GM18517 (cell line): ENCODE results near the gene TAF1B.
"Not testable (repeated sequence)": the region's sequence is repeated elsewhere in the genome, so short reads cannot be mapped to it uniquely, and the experiment has no call there.

Source experiments
- ATAC-seq: cut with Tn5 transposase; IDR thresholded peaks from one replicate; pipeline ENCODE4 v1.9.1; 2021; ENCODE audit warnings: mild to moderate bottlenecking, moderate library complexity; ENCODE audit not compliant: unreplicated experiment

The TAF1B gene

DNA sequence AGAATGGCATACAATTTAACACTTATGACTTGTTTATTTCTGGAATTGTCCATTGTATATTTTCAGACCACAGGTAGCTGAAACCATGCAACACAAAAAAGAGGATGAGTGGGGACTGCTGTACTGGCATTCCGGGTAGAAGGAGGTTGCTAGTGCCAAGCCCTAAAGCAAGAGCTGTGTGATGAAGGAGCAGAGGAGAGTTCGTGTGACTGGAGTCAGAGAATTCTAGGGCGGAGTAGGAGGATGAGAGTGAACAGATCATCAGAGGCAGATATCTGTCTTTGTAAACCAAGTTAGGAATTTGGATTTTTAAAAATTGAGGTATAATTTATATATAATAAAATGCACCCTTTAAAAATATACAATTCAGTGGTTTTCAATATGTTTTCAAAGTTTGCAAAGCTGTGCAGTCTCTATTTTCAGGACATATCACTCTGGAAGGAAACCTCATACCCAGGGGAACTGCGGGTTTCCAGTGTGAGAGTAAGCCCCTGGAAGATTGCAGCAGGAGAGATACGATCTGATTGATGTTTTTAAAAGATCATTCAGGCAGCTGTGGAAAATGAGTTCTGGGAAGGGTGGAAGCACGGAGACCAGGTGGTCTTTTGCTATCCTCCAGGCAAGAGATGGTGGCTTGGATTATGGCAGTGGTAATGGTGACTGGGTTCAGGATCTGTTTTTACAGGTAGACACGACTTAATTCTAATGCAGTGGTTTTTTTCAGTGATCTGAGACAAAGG, 36.4 kb downstream of the TAF1B start:
- ATAC-seq: no peak

DNA sequence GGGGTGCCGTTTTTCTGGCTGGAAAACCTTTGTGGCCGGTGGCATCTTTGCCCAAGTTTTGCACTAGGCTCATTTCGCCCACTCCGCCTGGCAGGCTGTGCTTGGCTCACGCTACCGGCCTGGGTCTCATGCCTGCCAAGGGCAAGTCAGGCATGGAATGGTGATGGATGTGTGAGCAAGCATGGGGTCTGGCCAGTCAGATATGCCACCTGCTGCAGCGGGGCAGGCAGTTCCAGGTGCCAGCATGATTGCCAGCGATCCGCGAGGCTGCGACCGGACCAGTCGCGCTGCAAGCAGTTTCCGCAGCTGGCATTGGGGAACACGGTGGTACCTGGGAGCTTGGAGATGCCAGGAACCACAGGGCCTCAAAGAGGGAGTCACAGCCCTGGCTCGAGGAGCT, 40.6 kb downstream of the TAF1B start:
- ATAC-seq: no peak

DNA sequence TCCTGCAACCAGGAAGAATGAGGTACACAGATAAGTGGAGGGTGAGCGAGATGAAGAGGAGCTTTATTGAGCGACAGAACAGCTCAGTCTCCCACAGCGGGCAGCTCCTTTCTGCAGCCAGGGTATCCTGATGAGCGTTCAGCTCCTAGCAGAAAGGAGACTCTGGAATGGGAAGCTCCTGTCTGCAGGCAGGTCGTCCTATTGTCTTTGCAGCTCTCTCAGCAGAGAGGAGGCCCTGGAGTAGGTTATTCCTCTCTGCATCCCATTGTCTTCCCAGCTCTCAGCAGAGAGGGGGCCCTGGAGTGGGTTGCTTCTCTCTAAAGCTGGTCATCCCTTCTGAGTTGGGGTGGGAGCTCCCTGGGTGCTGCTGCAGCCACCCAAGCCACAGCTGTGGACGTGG, 41.2 kb downstream of the TAF1B start:
- no peak for ATAC-seq

DNA sequence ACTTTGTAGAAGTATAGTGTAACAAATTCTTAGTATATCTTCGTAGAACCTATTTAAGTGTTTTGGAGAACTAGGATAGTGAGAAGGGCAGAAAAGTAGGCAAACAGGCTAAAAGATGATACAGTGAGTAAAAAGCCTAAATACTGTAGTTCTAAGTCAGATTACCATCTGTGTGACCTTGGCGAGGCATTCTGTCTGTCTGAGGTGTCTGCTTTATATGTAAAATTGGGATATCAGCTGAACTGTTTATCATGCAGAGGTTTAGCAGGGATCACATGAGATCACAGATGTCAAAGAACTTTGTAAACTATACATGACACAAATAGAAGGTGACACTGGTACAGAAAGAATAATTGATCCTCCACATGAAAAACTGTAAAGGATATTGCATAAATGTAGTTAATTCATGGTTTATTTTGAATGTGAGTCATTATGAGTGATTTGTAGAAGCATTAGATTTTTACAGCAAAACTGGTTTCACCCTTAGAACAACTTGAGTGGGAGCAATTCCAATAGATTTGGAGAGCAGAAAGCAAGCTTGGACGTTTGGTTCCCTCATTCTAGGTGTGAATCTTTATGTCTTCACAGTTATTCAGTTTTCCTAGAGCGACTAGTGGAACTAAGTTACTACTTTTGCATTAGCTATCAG, 41.9 kb downstream of the TAF1B start:
- ATAC-seq: no peak

DNA sequence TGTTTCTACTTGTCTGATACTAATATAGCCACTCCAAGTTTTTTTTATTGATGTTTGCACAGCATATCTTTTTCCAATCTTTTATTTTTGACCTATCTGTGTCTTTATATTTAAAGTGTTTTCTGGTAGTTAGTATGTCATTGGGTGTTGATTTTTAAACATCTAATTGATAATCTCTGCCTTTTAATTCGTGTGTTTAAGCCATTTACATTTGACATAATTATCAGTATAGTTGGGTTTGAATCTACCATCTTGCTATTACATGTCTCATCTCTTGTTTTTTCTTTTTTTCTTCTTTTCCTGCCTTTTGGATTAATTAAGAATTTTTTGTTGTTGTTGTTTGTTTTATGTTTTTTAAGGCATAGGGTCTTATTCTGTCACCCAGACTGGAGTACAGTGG, 44.2 kb downstream of the TAF1B start:
- no peak for ATAC-seq

DNA sequence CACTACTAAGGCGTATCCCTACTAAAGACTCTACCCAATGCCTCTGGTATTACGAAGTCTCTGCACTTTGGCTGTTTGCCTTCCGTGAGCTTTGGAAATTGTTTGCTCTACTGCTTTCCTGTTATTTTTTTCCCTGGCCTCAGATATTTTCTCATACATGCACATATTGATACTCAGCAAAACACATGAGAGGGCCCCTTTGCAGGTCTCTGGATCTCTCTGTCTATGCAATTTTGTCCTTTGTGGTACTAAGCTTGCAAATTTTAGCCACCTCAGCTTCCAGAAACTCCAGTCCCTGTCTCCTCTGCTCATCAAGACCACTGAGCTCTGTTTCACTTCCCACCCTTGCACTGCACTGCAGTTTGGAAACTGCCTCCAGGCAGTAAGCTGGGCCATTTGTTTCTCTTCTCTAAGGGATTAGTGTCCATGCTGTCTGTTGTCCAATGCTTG, 46.6 kb downstream of the TAF1B start:
- no peak for ATAC-seq

DNA sequence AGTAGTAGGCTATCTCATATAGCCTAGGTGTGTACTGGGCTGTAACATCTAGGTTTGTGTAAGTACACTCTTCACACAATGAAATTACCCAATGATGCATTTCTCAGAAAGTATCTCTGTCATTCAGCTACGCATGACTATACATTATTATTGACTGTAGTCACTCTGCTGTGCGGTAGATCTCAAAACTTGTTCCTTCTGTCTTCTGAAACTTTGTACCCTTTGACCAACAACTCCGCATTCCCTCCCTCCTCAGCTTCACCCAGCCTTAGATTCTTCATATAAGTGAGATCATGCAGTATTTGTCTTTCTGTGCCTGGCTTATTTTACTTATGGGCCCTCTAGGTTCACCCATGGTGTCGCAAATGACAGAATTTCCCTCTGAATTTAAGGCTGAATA, 49.0 kb downstream of the TAF1B start:
- no peak for ATAC-seq

DNA sequence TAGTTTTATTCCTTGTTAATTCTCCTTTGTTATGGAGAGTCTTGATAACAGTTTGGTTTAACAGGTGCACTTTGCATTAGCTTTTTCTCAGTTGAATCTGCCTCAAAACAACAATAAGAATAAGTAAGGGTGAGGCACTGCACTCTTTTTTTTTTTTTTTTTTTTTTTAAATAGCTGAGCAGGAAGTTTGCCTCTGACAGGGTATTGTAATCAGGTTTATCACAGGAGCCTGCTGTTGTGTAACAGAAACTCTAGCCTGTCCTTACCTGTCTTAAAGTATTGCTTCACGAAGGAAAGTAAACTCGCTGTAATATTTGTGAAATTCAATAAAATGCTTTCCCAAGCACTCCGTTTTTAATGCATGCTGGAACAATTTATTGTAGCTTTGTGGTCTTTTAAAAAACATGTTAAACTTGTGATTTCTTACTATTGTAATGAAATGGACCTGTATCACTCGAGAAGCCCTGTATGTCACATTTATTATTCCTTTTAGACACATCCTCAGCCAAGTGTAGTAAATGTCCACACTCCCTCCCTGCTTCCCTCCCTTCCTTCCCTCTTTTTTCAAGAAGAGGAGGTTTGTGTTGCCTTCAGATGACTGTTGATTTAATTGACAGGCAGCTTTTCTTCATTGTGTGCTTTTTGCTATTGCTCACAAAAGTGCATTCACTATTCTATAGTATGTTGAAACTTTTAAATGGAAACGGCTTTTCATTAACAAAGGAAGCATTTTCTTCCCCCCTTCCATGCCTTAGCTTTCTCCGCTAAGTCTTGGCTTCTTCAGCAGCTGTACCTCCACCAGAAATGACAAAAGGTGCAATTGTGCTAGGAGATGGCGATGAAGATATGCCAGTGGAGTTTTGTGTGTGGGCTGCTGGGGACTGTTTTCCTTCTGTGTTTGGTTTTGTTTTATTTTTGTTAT, 52.7 kb downstream of the TAF1B start:
- no peak for ATAC-seq

DNA sequence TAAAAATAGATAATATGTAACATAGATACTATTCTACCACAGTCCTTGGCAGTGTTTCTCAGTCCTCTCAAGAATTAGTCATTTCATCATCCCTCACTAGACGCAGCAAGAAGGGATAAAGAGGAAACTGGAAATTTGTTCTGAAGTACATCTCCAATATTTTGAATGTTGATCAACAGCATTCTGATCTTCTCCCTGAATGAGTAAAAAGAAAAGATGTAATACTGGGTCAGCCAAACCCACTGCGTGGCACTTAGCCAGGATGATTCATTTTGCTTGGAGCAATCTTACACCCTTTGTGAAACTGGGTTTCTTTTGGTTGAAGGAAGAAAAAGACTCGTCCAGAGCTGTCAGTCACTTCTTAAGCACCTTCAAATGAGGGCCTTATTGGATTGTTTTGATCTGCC, 54.1 kb downstream of the TAF1B start:
- no peak for ATAC-seq

DNA sequence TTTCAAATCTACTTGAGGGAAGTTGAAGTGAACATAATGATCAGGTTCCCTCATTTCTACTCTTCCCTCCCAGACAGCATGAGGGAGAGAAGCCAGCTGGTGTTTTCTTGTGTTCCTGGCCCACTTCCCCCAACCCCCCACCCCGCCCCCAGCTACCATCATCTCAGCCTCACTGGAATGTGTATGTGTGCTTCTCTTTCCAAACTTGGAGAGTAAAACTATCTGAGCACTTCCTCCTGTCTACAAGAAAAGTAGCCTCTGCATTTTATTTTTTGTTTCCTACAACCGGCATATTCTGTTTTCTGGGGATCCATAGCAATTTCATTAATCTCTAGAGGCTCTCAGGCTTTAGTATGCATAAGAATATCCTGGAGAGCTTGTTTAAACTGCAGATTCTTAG, 54.6 kb downstream of the TAF1B start:
- ATAC-seq: no peak

DNA sequence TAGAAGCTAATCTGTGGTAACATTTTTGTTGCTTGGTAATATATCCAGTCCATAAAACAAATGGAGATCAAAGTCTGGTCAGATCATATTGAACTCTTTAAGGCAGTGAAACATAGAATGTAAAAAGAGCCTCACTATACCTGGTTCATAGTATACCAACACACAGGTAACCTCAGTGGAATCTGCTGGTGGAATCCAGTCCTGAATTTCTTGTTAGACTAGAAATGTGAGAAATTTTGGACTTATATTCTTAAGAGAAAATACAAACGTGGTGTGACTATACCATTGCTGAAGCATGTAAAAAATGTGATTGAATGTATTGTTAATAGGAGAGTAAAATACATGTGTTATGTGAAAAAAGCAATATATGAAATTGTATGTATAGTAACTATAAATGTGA, 62.1 kb downstream of the TAF1B start:
- no peak for ATAC-seq

DNA sequence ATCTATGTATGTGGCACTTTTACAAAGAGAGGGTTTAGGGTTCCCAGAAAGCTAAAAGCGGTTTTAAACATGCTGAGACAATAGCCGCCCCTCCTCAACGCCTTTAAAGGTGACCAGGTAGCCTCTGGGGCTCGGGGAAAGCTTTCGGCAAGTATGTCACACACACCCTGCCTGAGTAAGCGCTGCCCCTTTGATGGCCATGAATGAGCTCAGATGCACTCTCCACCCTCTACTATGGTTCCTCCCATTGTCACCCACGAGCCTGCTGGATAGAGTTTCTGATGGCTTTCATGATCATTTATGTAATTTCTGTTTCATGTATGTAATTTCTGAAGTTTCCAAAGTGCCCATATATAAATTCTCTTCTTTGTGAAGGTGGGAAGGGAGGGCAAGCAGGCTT, 64.1 kb downstream of the TAF1B start:
- ATAC-seq: no peak

DNA sequence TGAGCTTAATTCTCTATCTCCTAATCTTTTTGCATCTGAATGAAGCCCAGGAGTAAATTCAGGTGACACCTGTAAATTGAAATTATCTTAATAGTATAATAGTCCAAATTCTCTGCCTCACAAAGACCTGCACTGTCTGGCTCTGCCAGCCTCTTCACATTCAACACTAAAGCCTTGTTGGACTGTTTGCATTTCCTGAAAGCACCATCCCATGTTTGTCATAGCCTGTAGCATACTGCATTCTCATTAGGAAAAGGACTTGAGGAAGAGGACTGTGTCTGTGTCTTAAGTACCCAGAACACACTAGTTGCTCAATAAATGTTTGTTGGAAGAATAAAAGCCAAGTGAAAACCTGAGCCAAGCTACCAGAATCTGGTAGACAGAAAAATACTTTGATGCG, 65.4 kb downstream of the TAF1B start:
- no peak for ATAC-seq

DNA sequence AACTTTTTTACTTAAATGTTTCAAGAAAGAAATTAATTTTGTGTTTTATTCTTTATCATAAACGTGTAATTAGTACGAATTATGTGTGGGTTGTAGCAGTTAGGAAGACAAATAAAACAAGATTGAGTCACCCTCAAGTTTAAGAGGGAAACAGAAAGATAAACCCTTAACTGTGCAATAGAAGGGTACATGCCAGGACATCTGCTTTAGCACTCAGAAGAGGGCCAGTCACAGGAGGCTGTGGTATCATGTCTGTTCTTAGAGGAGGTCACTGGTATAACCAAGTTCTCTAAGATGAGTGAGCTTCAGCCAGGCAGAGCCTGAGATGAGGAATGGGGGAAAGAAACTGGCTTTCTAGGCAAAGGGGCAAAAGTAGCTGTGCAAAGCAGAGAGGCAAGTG, 65.8 kb downstream of the TAF1B start:
- no peak for ATAC-seq

DNA sequence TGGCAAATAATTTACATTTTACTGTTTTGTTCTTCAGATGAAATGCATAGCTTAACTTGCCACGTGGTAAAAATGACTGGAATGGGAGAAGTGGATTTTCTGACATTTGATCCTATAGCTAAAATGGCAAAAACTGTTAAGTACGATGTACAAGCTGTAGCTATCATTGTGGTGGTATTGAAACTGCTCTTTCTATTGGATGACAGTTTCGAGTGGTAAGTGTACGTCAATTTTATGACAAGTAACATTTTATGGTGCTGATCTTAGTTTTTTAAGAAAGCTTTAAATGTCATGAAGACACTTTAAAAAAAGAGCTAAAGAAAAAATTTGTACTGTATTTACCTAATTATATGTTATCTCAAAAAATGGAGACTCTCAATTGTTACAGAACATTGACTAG, 67.4 kb downstream of the TAF1B start:
- ATAC-seq: no peak

DNA sequence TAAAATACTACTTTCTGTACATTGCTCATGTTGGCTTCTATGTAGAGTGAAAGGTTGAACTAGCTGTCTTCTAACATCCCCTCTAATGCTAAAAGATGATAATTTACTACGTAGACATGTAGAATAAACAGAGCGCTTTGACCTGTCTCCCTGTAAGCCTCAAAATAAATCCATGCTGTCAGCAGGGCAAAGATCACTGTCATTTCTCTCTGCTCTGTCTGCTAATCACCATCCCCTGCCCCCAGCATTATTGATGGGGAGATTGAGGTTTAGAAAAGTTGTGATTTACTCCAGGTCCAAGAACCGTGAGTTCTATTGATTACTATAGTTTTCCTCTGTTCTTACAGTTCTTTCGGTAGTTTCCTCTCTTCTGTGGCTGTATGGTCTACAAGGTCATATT, 69.2 kb downstream of the TAF1B start:
- ATAC-seq: no peak

DNA sequence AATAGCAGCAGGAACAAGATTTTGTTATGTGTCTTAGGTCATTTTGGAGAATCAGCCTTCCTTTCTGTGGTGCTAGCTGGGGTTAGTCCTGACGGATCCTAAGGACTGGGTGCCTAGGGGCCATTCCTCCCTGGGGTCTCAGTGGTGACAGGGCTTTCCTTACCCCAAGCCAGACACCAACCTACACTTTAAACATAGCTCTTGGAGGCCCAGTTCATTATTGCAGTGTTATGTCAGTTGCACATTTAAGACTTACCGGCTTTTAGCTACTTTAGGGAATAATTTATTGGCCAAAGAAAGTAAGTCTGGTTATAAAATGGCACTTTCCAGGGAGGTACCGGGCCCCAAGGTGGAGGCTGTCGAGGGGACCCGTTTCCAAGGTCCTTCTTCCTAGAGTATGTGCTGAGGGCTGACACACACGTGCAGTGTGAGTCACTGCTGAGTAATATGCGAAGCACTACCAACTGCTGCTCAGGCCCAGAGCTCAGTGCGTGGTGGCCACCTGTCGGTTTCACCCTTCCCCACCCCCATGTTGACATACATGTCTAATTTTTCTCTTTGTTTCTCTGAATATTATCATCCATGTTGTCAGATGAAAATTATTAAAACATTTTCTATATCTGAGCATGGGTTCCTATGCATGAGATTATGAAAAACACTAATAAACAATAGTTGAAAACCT, 71.3 kb downstream of the TAF1B start:
- ATAC-seq: peak; percentile 98

DNA sequence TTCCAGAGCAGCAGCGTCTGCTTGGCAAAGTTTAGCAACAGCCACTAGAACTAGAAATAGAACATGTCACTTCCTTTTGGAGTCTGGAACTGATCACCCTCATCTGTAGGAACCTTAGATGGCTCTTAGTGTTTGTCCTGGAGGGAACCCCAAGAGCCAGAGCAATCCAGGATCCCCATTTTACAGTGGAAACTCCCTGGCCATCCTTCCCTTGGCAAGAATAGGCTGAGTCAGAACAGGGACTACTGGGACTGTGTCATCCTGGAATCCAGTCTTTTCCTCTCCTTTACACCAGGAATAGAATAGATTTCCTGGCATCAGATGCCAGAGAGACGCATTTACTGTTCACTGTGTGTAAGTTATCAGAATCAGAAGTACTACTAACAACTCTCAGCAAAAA, 75.0 kb downstream of the TAF1B start:
- ATAC-seq: no peak

DNA sequence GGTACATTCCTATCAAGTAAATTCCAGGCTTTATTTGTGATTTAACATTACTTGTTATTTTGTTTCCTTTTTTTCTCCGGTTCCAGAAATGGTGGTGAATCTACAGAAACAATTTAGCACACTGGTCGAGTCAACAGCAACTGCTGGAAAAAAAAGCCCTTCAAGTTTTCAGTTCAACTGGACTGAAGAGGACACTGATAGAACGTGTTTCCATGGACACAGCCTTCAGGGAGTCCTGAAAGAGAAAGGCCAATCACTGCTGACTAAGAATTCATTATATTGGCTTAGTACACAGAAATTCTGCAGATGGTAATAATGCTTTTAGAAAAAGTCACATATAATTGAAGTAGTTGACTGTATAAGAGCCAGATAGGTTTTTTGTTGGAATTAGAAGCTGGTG, 76.2 kb downstream of the TAF1B start:
- ATAC-seq: no peak

DNA sequence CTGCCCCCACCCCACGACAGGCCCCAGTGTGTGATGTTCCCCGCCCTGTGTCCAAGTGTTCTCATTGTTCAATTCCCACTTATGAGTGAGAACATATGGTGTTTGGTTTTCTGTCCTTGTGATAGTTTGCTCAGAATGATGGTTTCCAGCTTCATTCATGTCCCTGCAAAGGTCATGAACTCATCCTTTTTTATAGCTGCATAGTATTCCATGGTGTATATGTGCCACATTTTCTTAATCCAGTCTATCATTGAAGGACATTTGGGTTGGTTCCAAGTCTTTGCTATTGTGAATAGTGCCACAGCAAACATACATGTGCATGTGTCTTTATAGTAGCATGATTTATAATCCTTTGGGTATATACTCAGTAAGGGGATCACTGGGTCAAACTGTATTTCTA, 83.7 kb downstream of the TAF1B start:
- ATAC-seq: not testable (repeated sequence)

DNA sequence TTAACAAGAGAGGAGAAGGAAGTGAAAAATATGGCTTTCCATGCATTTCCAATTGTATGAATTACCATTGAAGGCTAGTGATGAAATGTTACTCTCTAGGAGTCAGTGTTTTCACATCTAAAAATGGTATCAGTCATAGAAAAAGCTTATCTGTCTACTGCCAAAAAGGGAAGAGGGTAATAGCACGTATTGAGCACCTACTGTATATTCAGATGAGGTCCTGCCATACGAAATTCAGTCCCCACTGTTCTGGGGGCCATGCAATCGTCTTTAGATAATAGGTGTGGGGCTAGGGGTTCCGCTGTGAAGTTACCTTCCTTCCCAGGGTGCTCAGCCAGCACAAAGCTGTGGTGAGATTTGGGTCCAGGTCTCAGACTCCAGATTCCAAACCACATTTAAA, 94.0 kb downstream of the TAF1B start:
- ATAC-seq: no peak
